G401.6 (cell line): ENCODE measurements around the gene CD8B.

Source experiments
- FAIRE-seq: peaks from 2 replicates; lab custom pipeline; 2012; peaks lifted over from hg19 to GRCh38; lab: Jason Lieb, UNC

The CD8B gene

DNA sequence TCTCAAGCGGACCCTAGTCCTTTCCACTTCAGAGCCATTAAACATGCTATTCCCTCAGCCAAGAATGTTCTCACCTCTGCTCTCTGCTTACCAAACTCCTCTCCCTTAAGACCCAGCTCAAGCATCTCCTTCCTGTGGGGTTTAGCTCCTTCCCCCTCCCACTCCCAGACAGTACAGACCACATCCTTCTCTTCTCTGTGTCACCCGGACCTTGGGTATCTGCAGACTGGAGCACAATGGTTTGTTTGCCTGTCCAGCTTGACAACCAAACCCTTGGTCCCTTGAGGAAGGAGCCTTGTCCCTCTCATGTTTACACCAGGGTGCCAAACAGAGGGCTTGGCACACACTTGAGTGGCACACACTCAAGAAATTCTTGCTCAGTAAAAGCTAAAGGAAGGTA lies 66.8 kb downstream of the CD8B start:
- no peak for FAIRE-seq

DNA sequence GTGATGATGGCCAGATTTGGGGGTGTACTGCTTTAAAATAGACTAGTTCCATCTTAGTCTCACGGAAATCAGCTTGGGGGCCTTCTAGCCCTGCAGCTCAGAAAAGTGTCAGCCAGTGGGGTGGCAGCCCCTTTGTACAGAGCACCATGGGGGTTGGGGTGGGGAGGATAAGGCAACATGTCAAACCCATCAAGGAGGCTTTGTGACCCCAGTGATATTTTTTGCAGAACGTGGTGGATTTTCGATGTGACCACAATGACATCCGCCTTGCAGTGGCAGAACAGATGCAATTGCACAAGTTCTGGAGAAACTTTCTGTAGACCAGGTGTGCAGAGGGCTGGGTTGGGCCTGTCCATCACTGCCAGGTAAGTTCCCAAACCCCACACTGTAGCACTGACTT lies 67.9 kb downstream of the CD8B start:
- no peak for FAIRE-seq

DNA sequence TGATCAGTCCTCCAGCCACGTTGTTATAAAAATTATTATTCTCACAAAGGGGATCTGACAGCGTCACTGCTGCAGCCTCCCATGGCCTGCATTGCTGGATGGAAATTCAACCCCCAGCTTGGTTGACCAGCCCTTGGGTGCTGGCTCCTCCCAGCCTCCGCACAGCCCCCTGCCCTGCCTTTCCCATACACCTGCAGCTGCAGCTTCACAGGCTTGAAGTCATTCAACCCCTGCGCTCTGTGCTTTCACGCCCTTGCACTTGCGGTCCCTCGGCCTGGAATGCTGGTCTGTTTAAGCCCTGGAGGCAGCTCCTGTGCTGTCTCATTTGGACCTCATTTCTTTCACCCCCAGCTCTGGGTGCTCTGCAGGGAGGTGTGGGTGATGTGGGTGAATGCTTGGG lies 70.1 kb downstream of the CD8B start:
- FAIRE-seq: no peak

DNA sequence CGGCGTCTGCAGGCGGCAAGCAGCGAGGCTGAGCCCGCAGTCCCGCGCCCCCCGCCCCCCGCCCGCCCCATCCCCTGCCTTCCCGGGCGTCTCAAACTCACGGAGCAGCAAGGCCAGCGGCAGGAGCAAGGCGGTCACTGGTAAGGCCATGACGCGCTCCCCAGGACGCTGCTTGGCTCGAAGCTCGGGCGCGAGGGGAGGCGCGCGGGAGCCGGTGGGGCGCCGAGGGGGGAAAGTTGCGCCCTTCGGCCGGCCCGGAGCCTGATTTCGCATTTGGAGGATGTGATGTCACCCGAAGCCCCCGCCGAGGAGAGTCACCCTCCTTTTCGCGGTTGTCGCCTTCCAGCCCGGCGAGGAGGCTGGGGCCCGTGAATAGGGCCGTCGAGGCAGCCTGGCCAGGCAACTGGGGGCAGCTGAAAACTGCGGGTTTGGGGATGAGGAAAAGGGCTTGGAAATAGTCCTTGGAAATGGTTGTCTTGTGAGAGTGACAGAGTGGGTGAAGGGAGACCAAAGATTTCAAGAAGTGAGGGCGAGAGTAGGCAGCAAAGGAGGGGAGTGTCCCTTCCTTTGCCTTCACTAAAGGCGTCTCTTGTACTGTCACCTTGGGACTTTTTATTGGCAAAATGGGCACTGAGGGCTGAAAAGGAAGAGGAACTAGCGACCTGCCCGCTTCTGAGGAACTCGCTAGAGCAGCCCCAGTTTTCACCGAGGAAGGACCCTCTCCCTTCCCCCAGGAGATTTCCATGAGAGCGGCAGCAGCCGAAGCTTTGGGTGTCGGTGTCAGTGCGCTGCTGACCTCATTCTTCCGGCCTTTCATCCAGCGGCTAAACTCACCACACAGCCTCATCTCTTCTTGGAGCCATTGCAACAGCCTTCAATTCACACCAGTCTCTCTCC lies 70.8 kb downstream of the CD8B start, which contains the start of gene CD8A:
Gene CD8A, minus strand, starts transcription at position 238 of the 897 bp plus-strand sequence. Its CDS starts 88 bp downstream, at position 150.
- no peak for FAIRE-seq

DNA sequence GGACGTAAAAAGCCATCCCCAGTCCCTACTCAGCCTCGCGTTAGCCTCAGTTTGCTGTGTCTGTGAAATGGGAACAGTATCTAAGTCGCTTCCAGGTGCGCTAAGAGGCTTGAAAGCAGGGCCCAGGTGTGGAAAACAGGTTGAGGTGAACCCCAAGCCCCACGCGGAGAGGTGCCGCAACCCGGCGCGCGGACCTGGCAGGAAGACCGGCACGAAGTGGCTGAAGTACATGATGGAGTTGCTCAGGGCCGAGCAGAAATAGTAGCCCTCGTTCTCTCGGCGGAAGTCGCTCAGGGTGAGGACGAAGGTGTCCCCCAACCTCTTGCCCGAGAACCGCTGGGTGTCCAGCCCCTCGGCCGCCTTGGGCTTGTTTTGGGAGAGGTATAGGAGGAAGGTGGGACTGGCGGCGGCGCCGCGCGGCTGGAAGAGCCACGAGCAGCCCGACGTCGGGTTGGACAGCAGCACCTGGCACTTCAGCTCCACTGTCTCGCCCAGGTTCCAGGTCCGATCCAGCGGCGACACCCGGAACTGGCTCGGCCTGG lies 71.5 kb downstream of the CD8B start:
- no peak for FAIRE-seq

DNA sequence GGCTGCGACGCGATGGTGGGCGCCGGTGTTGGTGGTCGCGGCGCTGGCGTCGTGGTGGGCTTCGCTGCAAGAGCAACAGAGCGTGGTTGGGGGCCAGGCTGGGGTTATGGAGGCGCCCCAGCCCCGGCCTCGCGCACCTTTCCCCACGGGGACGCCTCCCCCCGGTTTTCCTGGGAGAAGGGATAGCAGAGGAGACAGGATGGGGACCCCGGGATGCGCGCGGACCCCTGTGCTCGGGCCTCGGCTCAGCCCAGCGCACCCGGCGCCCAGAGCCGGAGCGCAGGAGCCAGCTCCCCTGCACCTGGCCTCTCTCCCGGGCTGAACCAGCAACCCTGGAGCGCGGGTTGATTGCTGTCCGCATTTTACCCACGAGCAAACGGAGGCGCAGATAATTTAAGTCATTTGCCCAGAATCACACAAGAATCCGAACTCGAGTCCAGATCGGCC lies 72.0 kb downstream of the CD8B start:
- FAIRE-seq: no peak

DNA sequence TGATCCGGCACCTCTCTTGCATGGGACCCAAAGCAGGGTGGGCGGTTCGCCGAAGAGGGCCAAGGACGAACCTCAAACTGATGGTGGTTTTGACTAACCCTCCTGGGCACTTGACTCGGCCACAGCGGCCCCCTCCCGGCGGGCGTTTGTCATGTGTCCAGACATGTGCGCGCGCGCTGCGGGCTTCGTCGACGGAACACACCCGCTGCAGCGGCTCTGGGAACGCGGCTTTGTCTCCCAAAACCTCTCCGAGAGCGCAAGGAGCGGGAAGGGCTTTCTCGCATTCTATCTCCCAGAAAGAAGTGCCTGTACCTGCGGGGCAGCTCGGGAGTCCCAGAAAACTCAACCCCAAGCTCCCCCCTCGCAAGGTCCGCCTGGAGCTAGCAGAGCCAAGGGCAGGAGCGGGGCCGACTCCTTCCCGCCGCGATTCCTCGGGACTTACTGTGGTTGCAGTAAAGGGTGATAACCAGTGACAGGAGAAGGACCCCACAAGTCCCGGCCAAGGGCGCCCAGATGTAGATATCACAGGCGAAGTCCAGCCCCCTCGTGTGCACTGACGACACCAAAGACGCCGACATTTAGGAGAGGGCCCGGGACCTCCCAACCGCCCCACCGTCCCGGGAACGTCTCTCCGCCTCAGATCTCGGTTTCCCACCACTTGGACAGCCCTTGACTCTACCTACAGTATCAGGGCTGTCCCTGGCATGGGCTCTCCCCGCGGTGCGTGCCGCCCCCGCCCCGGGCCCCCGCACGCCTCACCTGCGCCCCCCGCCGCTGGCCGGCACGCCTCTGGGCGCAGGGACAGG lies 72.6 kb downstream of the CD8B start:
- no peak for FAIRE-seq

DNA sequence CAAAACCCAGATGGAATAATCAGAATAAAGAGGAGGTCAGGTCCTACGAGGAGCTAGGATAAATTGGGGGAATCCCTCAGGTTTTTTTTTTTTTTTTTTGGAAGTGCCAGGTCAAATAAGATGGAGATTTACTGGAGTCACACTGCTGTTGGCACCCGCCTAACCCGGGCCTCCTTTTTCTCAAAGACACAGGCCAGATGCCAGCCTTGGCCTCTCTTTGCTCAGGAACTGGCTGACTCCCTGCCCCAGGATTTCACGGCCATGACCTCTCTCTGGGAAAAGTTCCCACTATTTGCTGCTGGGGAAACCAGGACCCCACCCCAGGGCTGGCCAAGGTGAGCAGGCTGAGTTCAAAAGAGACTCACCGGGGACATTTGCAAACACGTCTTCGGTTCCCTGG lies 73.5 kb downstream of the CD8B start:
- FAIRE-seq: no peak

DNA sequence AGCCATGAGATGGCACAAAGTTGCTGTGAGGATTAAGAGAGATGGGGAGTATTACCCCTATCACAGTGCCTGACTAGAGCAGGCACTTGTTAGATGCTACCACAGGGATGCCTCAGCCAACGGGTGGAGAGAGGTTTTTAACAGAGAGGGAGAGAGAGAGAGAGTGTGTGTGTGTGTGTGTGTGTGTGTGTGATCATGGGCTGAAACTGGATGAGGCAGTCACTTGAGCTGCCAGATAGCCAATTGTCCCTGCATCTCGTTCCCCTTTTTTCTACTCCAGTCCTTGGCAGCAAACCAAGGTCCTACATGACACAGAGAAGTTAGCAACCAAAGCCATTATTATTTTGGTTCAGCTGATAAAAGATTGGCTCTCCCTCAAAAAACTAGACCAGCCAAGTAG lies 74.0 kb downstream of the CD8B start:
- no peak for FAIRE-seq

DNA sequence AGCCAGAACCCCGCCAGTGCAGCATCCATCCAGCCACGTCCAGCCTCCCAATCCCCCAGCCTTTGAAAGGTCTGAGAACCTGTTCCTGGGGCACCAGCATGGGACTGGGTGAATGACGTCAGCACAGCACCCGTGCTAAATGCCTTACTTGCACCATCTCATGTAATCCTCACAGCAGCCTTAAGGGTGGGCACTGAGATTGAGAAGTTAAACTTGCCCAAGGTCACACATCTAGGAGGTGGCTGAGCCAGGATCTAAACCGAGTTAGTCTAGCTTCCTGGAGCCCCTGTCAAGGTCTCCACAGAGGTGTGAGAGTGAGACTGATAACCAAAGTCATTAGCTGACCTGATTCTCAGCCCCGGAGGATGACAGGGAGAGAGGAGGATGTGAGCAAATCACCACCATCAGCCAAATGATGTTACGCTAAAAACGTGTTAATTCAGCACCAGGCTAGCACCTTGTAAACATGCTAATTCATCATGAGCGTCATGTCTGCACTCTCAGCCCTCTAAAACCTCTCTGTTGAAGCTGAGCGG lies 75.6 kb downstream of the CD8B start:
- FAIRE-seq: no peak

DNA sequence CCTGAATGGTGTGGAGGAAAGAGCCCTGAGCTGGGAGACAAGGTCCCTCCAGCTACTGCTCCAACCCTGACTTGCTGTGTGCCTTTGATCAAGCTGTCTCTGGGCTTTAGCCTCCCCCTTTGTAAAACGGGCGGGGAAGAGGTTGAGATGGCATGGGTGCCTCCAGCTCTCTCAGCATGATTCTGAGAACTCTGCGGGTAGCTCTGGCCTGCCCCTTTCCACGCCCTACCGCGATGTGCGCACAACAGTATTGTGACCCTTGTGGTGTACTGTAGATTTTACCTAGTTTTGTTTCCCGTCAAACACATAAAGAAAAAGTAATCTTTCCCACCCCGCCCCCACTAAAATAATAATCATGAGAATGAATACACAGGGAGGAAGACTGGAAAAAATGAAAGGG lies 76.2 kb downstream of the CD8B start:
- FAIRE-seq: no peak

DNA sequence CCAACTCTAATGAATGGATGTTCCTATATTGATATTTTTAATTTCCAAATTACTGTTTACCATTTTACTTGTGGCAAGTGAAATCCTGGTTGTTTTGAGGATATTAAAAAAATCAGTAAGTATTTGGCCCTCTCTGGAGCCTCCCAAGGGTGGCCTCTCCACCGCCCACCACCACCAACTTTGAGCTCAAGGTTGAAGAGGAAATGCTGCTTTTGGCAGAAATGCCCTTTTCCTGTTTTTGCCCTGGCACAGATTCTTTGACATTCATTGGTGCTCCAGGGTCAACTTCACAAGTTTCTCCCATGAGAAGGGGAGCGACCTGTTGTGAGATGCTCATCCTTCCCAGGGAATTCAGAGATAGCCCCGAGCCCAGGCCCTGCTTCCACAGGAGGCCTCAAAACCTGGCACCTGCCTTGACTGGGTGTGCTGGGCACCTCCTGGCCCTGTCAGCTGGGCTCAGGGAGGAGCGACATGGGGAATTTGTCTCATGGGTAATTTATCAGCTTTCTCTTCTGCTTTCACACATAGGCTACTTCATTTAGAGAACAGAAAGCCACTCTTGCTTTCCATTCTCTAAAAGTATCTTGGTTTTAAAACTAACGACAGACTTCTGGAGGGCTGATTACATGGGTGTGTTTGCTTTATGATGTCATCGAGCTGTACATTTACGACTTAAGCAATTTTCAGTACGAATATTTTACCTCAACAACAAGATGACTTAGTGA lies 77.9 kb downstream of the CD8B start:
- FAIRE-seq: no peak

DNA sequence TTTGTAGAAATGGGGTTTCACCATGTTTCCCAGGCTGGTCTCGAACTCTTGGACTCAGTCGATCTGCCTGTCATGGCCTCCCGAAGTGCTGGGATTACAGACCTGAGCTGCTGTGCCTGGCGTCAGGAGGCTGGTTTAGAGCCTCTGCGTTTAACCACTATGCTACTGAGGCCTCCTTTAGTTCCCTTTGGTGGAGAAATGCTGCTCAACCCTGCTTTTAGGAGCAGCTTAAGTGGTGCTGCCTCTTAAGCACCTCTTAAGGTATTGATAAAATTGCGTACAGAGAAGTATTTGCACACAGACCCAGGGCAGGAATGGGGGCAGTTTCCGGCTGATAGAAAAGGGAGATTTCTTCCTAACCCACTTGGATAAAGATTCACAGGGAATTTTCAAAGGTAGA lies 78.9 kb downstream of the CD8B start:
- FAIRE-seq: no peak

DNA sequence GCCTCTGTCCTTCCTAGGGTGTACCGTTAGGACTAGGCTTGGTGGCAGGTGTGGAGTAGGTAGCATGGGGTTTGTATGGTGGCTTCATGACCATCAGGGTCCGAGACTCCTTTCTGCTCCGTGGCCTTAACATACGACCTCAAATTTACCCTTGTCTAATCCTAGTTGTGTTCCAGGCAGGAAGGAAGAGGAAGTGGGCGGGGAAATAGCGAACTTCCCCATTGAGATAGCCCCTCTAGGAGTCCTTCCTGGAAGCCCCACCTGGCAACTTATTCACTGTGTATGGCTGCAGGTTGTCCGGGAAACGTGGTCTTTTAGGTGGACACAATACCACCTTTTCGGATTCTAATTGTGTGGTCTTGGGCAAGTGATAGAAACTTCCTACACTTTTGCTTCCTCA lies 80.3 kb downstream of the CD8B start:
- FAIRE-seq: no peak

DNA sequence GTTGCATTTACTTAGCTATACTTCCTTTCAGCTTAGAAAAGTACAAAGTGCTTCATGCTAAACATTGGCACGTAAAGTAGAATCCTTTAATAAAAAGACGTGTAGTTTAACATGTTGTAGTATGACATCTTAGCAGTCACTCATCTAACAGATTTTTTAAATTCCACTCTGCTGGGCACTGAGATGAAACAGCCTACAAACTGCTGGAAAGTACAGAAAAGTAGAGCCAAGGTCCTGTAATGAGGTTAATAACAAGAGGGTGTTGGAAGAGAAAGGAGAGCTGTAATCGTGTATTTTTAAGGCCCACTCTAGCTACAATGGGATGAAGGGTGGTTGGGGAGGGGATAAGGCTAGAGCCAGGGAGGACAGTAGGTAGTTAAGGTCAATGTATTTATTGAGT lies 81.7 kb downstream of the CD8B start:
- FAIRE-seq: no peak

DNA sequence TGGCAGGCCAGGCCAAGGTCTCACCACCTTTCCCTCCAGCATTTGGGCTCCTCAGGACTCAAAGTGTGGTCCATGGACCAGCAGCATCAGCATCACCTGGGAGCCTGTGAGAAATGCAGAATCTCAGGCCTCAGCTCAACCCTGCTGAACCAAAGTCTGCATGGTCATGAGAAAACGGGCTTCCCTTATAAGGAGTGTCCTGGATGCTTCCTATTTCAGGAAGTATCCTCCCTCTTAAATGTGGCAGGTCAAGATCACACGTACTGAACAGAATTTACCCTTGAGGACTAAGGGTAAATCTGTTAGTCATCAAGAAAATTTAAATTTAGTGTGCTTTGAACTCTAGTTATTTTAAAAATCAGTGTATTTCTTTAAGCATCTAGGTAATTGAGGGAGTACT lies 82.7 kb downstream of the CD8B start:
- no peak for FAIRE-seq

DNA sequence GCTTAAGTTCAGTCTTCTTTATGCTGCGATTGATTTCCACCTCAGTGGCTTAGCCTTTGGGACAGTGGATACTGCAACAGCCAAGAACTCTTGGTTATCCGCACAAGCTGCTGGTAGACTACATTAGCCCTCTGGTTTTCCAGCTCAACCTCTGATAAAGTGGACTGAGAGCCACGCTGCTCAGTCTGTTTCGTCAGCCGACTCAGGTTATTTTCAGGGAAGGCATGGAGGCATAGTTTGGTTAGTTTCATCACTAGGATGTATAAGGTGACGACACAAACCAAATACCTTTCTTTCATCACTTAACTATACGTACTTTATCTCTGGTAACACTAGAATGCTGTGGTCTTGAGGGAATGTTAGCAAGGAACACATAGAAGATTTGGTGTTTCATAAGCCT lies 85.2 kb downstream of the CD8B start:
- FAIRE-seq: no peak

DNA sequence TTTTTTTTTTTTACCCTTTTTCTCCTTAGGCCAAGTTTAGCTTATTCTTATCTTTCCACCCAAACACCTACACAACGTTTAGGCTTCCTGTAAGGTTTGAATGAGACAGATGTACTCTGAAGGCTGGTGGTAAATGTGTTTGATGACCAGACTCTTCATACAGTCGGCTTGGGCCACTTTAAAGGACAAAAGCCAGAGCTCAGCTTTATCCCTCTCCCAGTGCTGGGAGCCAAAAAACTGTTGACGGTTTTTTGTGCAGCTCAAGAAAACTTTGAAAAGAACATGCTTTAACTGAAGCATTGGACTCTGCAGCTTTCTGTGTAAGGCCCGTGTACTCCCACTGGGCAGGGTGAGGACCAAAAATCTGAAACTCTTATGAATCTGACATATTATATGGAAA lies 86.3 kb downstream of the CD8B start:
- FAIRE-seq: no peak

DNA sequence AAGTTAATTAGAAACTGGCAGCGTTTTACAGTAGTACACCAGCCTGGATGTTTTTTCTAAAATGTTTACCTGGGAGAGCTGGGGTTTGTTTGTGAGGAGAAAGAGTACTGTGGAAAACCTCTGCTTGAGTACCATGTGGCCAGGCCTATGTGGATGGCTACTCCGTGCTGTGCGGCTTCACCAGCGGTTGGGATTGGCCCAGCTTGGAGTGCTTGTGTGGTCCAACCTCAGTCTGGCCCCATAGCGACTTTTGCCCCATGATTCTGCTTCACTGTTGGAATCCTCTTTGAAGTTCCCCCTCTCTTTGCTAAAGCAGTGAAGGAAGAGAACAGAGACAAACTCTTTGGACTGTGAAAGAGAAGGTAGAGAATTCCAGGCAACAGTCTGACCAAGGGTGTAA lies 86.8 kb downstream of the CD8B start:
- no peak for FAIRE-seq

DNA sequence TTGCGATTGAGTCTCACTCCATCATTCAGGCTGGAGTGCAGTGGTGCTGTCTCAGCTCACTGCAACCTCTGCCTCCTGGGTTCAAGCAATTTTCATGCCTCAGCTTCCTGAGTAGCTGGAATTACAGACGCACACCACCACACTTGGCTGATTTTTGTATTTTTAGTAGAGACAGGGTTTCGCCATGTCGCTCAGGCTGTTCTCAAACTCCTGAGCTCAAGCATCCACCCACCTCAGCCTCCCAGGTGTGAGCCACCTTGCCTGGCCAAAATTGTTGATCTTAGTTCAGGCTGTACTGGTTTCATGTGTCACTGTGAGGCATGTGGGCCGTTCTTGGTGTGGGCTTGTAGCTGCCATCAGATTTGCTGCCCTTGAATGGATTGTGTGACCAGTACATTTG lies 89.1 kb downstream of the CD8B start:
- no peak for FAIRE-seq

DNA sequence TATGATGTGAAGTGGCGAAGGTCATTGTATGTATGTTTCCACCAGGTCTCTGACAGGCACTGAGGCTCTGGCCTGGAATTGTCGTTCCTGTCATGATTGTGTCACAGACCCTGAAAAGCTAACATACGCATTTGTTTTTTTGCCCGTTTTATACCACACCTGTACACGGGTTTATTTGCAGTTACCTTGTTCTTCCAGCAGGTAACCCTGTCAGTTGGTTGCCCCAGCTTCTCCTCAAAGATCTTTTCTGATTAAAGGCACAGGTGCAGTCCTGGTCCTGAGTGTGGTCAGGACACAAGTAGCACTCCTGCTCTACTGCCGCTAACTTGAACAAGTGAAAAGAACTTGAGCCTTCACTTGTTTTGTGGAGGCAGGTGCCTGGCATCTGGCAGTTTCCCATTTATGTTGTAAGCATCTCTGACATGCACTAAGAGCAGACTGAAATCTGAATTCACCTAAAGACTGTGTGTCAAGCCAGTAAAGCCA lies 90.8 kb downstream of the CD8B start:
- no peak for FAIRE-seq

DNA sequence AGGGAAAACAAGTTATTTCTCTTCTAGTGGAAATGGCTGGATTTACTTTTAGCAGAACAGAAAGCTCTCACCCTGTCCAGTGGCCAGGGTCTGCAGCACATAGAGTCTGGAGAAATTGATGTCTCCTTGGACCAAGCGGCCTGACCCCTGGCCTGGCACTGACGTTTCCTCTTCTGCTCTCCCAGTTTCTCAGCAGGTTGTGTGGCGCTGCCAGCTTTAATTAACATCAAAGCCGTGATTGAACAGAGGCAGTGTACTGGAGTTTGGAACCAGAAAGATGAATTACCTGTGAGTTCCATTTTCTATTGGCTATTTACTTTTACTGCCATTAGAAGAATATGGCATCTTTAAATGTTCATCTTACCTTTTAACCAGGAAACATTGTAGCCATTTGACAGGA lies 91.8 kb downstream of the CD8B start:
- FAIRE-seq: no peak
